HCT116 (cell line): ENCODE results near the gene SDF2L1. TPM values are rescaled to one million over a fixed set of nuclear protein-coding genes. Genes with fewer than 3 reads are reported as not detected.

Source experiments
- ATAC-seq: fragments of 200-7000 bp; cut with Tn5 transposase; 2 replicates; pipeline ENCODE4 v1.9.1; 2020; ENCODE audit warnings: mild to moderate bottlenecking, moderate library complexity
- BruUV-seq: library from RNA; stranded (reverse); fragments of 400-500 nt; replicated peaks from 2 replicates; lab custom pipeline; 2021; lab: Mats Ljungman, UMichigan
- CTCF ChIA-PET: fragments of 300-600 bp; sonication (Branson Sonifier 250); formaldehyde crosslinking; loops from one replicate; lab custom pipeline; 2021; ENCODE audit warnings: antibody characterized with exemption; lab: Charles Lee
- POLR2A ChIA-PET: fragments of 300-600, 350-600 bp; sonication (Branson Sonifier 250); formaldehyde crosslinking; loops from one replicate; lab custom pipeline; 2021; ENCODE audit warnings: antibody characterized with exemption; lab: Charles Lee
- RAD21 ChIA-PET, 2 experiments: fragments of 300-600 bp; sonication (Branson Sonifier 250); formaldehyde crosslinking; loops; one replicate each; lab custom pipeline; 2023; ENCODE audit warnings: low total read pairs in 2 of 2; ENCODE audit not compliant: uncharacterized antibody in 2 of 2, unreplicated experiment in 2 of 2, low non-redundant PET in 1 of 2; lab: Charles Lee
- DNase-seq: peaks from one replicate; pipeline ENCODE4 v3.0.0-alpha.2; 2010; ENCODE audit warnings: low read depth, low spot score
- H2AFZ ChIP-seq: fragments of 200-600 bp; shearing (Covaris generic), sonication (generic); 2 replicates; pipeline ENCODE4 v1.6.1; 2017; ENCODE audit warnings: low read depth, mixed run types, mixed read lengths, antibody characterized with exemption, low read length; ENCODE audit not compliant: poor library complexity, severe bottlenecking
- H3K27ac ChIP-seq: 2 replicates; pipeline ENCODE4 v1.5.1; 2012; ENCODE audit warnings: low read depth, low read length
- H3K27me3 ChIP-seq: fragments of 200-600 bp; sonication (generic); 2 replicates; pipeline ENCODE4 v1.6.1; 2016; ENCODE audit warnings: mixed run types, low read length, mixed read lengths; ENCODE audit not compliant: insufficient read depth
- H3K36me3 ChIP-seq, 2 experiments: fragments of 200-500 bp in 1 of 2; fragments of 200-600 bp in 1 of 2; sonication (Bioruptor generic) in 1 of 2; sonication (generic) in 1 of 2; 2 replicates each; pipeline versions ENCODE4 v1.5.1 to v1.6.1; 2014 to 2016; ENCODE audit warnings: low read length in 2 of 2, inconsistent platforms in 1 of 2, mixed read lengths in 1 of 2, mixed run types in 1 of 2; ENCODE audit not compliant: insufficient read depth in 2 of 2, control insufficient read depth in 1 of 2
- H3K4me1 ChIP-seq, 2 experiments: fragments of 200-600 bp in 1 of 2; sonication (generic) in 1 of 2; 2 replicates each; pipeline versions ENCODE4 v1.5.1 to v1.6.1; 2012 to 2017; ENCODE audit warnings: low read length in 2 of 2, inconsistent platforms in 1 of 2, mild to moderate bottlenecking in 1 of 2, mixed read lengths in 1 of 2, mixed run types in 1 of 2, moderate library complexity in 1 of 2; ENCODE audit not compliant: insufficient read depth in 2 of 2, control insufficient read depth in 1 of 2
- H3K4me2 ChIP-seq: fragments of 200-600 bp; sonication (generic); 2 replicates; pipeline ENCODE4 v1.6.1; 2017; ENCODE audit warnings: mixed run types, low read length, mixed read lengths
- H3K4me3 ChIP-seq, 2 experiments: fragments of 200-600 bp in 1 of 2; sonication (generic) in 1 of 2; replicated peaks in 1 of 2; 2 replicates each; pipeline ENCODE4 v1.5.1; 2011 to 2016; ENCODE audit warnings: low read length in 2 of 2, control low read depth in 1 of 2, low read depth in 1 of 2, mild to moderate bottlenecking in 1 of 2, mixed read lengths in 1 of 2, mixed run types in 1 of 2
- H3K79me2 ChIP-seq: fragments of 200-600 bp; sonication (generic); 2 replicates; pipeline ENCODE4 v1.6.1; 2017; ENCODE audit warnings: mild to moderate bottlenecking, mixed run types, low read length, moderate library complexity, mixed read lengths; ENCODE audit not compliant: insufficient read depth
- H3K9ac ChIP-seq: fragments of 200-600 bp; sonication (generic); 2 replicates; pipeline ENCODE4 v1.6.1; 2016; ENCODE audit warnings: low read length, mixed read lengths
- H3K9me2 ChIP-seq: fragments of 200-600 bp; sonication (generic), shearing (Covaris generic); 2 replicates; pipeline ENCODE4 v1.6.1; 2017; ENCODE audit warnings: mixed run types, mild to moderate bottlenecking, moderate library complexity; ENCODE audit not compliant: insufficient read depth
- H3K9me3 ChIP-seq, 2 experiments: fragments of 200-500 bp in 1 of 2; fragments of 200-600 bp in 1 of 2; sonication (Bioruptor generic) in 1 of 2; sonication (generic) in 1 of 2; 2 replicates each; pipeline ENCODE4 v1.6.1; 2014 to 2017; ENCODE audit warnings: low read length in 2 of 2, mixed read lengths in 2 of 2, inconsistent platforms in 1 of 2, low read depth in 1 of 2, mild to moderate bottlenecking in 1 of 2, mixed run types in 1 of 2, moderate library complexity in 1 of 2; ENCODE audit not compliant: control insufficient read depth in 1 of 2, insufficient read depth in 1 of 2
- H4K20me1 ChIP-seq: fragments of 200-600 bp; sonication (generic), shearing (Covaris generic); 2 replicates; pipeline ENCODE4 v1.6.1; 2017; ENCODE audit warnings: mixed run types, mild to moderate bottlenecking, moderate library complexity; ENCODE audit not compliant: insufficient read depth
- CEBPB ChIP-seq: IDR thresholded peaks from 2 replicates; pipeline ENCODE4 v1.6.1; 2012; ENCODE audit warnings: low read depth
- CTCF ChIP-seq, 3 experiments: fragments of 200-600 bp in 1 of 3; sonication (generic) in 1 of 3; IDR thresholded peaks in 2 of 3; conservative IDR thresholded peaks in 1 of 3; 2 replicates each; pipeline ENCODE4 v1.5.1; 2012 to 2017; ENCODE audit warnings: low read depth in 2 of 3, low read length in 2 of 3, antibody characterized with exemption in 1 of 3, borderline replicate concordance in 1 of 3, control low read depth in 1 of 3, mild to moderate bottlenecking in 1 of 3, mixed read lengths in 1 of 3, mixed run types in 1 of 3, moderate library complexity in 1 of 3; ENCODE audit not compliant: insufficient read depth in 1 of 3
- EGR1 ChIP-seq: IDR thresholded peaks from 2 replicates; pipeline ENCODE4 v1.6.1; 2012; ENCODE audit warnings: low read depth
- ELF1 ChIP-seq: IDR thresholded peaks from 2 replicates; pipeline ENCODE4 v1.6.1; 2012; ENCODE audit warnings: low read depth, borderline replicate concordance
- EZH2 ChIP-seq: fragments of 200-600 bp; sonication (generic); IDR thresholded peaks from 2 replicates; pipeline ENCODE4 v1.6.1; 2017; ENCODE audit warnings: antibody characterized with exemption, mixed run types
- EZH2phosphoT487 ChIP-seq: fragments of 200-600 bp; IDR thresholded peaks from 2 replicates; pipeline ENCODE4 v1.6.1; 2018; ENCODE audit warnings: antibody characterized with exemption, borderline replicate concordance
- FOSL1 ChIP-seq: IDR thresholded peaks from 2 replicates; pipeline ENCODE4 v1.6.1; 2012; ENCODE audit warnings: low read depth
- POLR2A ChIP-seq: IDR thresholded peaks from 2 replicates; pipeline ENCODE4 v1.7.0; 2011; ENCODE audit warnings: borderline replicate concordance; ENCODE audit not compliant: insufficient read depth, insufficient read length; ENCODE audit errors: extremely low read depth
- REST ChIP-seq: IDR thresholded peaks from 2 replicates; pipeline ENCODE4 v1.6.1; 2012; ENCODE audit warnings: low read depth
- SIN3A ChIP-seq: IDR thresholded peaks from 2 replicates; pipeline ENCODE4 v1.6.1; 2012; ENCODE audit warnings: low read depth
- SP1 ChIP-seq: IDR thresholded peaks from 2 replicates; pipeline ENCODE4 v1.6.1; 2012; ENCODE audit warnings: low read depth
- SRF ChIP-seq: IDR thresholded peaks from 2 replicates; pipeline ENCODE4 v1.6.1; 2012; ENCODE audit warnings: low read depth
- ZBTB33 ChIP-seq: IDR thresholded peaks from 2 replicates; pipeline ENCODE4 v1.6.1; 2011; ENCODE audit warnings: mild to moderate bottlenecking, low read length, moderate library complexity; ENCODE audit not compliant: insufficient replicate concordance; ENCODE audit errors: extremely low read depth
- ZFX ChIP-seq: fragments of 450-650 bp; IDR thresholded peaks from 2 replicates; pipeline ENCODE4 v1.6.1; 2017
- intact Hi-C: fragments of 100-400 bp; cut with micrococcal nuclease; formaldehyde crosslinking; loops from 2 replicates; pipeline ENCODE4 v1.10.0; 2022
- total RNA-seq: library from RNA; stranded (reverse); gene quantifications from one replicate; pipeline ENCODE4 v1.2.1, GENCODE V29; 2021; ENCODE audit not compliant: unreplicated experiment

SDF2L1 gene
- total RNA-seq, 1 experiment from 2014 or later: 86.2 TPM

GRCh38 chr22:21634081-21634480 lies 8.0 kb upstream of the SDF2L1 start:
- TF ChIP-seq SP1 (no peak), ZBTB33 (no peak), CEBPB (no peak), SIN3A (no peak)
- DNase-seq (no peak), ATAC-seq (no peak)
- peaks cover 7% of the 10 kb centered on the region for H3K79me2 ChIP-seq
- H3K27ac ChIP-seq: no peak overlapping the region
- ChIA-PET RAD21 (no interaction called here), CTCF (interaction anchor here (0.6 to 5.7 kb wide), 2 partner anchors 8 to 22 kb away, joined by 5 to 103 read pairs; partner anchors contain the start of gene SDF2L1), POLR2A (interaction anchor here (2.9 kb wide), 1 partner anchor 8 kb away, joined by 17 read pairs; the partner anchor contains the start of gene SDF2L1)
- no peaks in the 10 kb centered on the region for H3K36me3 ChIP-seq
- no peak overlapping the region for H3K4me2 ChIP-seq
- intact Hi-C loops: no loop called here
- H3K4me1 ChIP-seq: peaks cover 4 to 25% of the 10 kb centered on the region in 2 experiments; a peak in 3 of 4 replicates
- BruUV-seq: no TSS peak
- H4K20me1 ChIP-seq: no peaks in the 10 kb centered on the region
- H3K9me2 ChIP-seq: no peaks in the 10 kb centered on the region
- no peak overlapping the region for H3K9ac ChIP-seq
- no peak overlapping the region for H3K4me3 ChIP-seq
- no peaks in the 10 kb centered on the region for H3K27me3 ChIP-seq
- no peaks in the 10 kb centered on the region for H3K9me3 ChIP-seq
- H2AFZ ChIP-seq: no peak overlapping the region

GRCh38 chr22:21634844-21635243 lies 7.3 kb upstream of the SDF2L1 start:
- Histone ChIP-seq H3K9ac (no peak overlapping the region), H3K9me2 (no peaks in the 10 kb centered on the region), H3K36me3 (no peaks in the 10 kb centered on the region), H3K4me2 (no peak overlapping the region), H4K20me1 (no peaks in the 10 kb centered on the region), H3K27ac (no peak overlapping the region), H3K4me1 (peaks cover 4 to 21% of the 10 kb centered on the region in 2 experiments; a peak in 3 of 4 replicates), H3K27me3 (no peaks in the 10 kb centered on the region), H2AFZ (no peak overlapping the region), H3K9me3 (no peaks in the 10 kb centered on the region), H3K79me2 (no peaks in the 10 kb centered on the region), H3K4me3 (no peak overlapping the region)
- intact Hi-C loops: no loop called here
- DNase-seq (no peak), ATAC-seq (no peak)
- no TSS peak for BruUV-seq
- ChIA-PET CTCF (interaction anchor here (0.6 to 1.0 kb wide), 2 partner anchors 12 to 21 kb away, joined by 4 to 5 read pairs; no protein-coding TSS in a partner anchor), POLR2A (no interaction called here), RAD21 (no interaction called here)
- no peak for TF ChIP-seq SP1
- TF ChIP-seq SRF: no peak
- TF ChIP-seq POLR2A: no peak
- TF ChIP-seq ZFX: no peak
- no peak for TF ChIP-seq EZH2
- no peak for TF ChIP-seq FOSL1
- no peak for TF ChIP-seq REST
- no peak for TF ChIP-seq SIN3A
- no peak for TF ChIP-seq CTCF (IDR thresholded peaks at IDR 0.05 in 2 of 3, conservative IDR thresholded peaks at IDR 0.05 in 1 of 3; ENCODE audit: borderline replicate concordance in 1 of 3, insufficient read depth in 1 of 3, low read depth in 2 of 3, low read length in 2 of 3)
- TF ChIP-seq EZH2phosphoT487: no peak
- no peak for TF ChIP-seq EGR1
- no peak for TF ChIP-seq ELF1
